GM21786 (cell line): Measurements from ENCODE around the gene GHITM.
"Not testable (repeated sequence)": the region's sequence is repeated elsewhere in the genome, so short reads cannot be mapped to it uniquely, and the experiment has no call there.

ENCODE experiments used
- ATAC-seq: cut with Tn5 transposase; IDR thresholded peaks from one replicate; pipeline ENCODE4 v1.9.1; 2021; ENCODE audit not compliant: unreplicated experiment

Gene GHITM

DNA sequence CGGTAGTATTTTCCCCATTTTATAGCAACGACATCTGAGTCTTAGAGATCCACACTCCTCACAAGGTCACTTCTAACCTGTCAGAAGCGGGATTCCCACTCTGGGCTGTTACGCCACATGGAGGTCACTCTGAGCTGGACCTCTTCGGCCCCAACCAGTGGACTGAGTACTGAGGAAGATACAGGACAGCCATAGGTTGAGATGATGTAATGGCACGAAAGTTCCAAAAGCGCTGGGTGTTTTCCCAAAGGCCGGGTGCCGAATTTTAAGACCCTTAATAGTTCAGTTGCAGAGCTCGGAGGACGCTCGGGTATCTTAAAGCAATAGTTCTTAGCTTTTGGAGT, 699 bp downstream of the GHITM start:
- ATAC-seq: peak; percentile 0

- ATAC-seq: no peak
Observed at GRCh38 chr10:84147347-84147746, 8.0 kb downstream of the GHITM start.

DNA sequence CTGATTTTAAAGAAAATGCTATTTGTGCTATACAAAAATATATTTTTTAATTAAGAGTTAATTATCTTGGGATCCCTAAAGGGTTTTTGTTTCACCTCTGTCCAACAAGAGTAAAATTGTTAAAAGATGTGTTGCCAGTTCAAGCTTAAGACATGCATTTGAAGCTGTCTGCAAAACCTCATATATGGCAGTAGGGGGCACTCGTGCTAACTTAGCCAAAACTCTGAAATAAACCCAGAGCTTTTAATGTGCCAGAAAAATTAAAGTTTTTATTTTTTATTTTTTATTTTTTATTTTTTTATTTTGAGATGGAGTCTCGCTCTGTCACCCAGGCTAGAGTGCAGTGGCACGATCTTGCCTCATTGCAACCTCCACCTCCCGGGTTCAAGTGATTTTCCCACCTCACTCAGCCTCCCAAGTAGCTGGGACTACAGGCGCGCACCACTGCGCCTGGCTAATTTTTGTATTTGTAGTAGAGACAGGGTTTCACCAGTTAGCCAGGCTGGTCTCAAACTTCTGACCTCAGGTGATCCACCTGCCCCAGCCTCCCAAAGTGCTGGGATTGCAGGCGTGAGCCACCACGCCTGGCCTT, 8.8 kb downstream of the GHITM start:
- ATAC-seq: peak; percentile 73

DNA sequence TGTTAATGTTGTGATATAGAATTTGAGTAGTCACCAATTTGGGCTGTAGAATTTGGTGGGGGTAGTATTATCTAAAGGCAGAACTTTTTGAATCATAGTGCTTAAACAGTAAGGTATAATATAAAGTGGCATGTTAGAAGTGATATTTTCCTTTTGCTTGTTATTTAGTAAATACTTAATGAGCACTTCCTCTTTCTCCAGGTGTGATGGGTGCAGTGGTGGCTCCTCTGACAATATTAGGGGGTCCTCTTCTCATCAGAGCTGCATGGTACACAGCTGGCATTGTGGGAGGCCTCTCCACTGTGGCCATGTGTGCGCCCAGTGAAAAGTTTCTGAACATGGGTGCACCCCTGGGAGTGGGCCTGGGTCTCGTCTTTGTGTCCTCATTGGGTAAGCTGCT, 10.5 kb downstream of the GHITM start:
- no peak for ATAC-seq

GRCh38 chr10:84152769-84153168, 13.5 kb downstream of the GHITM start:
- ATAC-seq: no peak

DNA sequence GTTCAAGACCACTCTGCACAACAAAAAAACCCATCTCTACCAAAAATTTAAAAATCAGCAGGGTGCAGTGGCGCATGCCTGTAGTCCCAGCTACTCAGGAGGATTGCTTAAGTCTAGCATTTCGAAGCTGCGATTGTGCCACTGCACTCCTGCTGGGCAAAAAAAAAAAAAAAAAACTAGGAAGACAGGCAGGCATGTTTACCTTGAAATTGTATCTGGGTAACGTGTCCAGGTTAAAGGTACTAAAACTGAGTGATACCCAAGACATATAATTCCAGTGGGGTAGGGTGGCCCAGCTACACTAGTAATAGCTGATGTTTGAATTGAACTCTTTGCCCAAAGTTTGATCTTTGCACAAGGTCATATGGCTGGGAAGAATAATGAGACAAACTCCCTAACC, 16.2 kb downstream of the GHITM start:
- no peak for ATAC-seq

DNA sequence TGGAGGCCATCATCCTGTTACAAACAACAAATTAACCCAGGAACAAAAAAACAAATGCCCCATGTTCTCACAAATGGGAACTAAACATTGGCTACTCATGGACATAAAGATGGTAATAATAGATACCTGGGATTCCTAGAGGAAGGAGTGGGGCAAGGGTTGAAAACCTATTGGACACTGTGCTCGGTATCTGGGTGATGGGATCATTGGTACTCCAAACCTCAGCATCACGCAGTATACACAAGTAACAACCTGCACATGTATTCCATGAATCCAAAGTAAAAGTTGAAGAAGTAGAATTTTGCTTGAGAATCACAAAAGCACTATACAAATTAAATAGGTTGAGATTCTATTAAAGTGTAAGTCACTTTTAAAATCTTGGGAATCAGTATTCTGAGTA, 16.7 kb downstream of the GHITM start:
- no peak for ATAC-seq

DNA sequence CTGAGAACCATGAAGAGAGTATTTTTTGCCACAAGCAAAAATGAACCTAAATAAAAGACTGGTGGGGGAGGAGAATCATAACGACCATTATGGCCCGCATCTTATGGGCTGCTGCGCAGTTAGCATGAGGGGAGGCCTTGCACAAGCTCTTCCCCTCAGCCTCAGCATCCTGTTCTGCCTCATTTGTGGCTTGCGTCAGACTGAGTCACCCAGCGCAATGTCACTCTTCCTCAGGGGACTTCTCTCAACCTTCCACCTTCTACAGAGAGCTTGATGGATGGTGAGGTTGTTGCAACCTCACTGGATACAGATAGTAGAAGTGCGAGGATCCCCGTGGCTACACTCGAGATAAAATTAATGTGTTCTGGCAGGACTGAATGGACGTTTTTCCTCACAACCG, 17.5 kb downstream of the GHITM start:
- ATAC-seq: peak; percentile 64

DNA sequence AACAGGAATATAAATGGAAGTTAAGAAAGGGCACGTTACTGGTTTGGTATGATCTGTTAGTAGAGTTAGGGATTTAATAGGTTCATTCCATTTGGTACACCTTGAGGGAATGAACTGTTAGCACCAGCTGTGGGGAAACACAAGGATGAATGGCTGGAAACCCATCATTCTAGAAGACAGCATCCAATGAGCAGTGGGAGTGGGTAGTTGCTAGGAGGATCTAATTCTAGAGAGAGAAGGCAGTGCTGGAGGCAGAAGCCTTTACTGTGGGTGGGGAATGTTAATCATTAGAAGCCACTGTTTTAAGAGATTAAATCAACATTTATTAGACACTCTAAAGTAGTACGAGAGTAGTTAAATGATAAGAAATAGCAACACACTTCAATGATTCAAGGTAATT, 18.8 kb downstream of the GHITM start:
- no peak for ATAC-seq

DNA sequence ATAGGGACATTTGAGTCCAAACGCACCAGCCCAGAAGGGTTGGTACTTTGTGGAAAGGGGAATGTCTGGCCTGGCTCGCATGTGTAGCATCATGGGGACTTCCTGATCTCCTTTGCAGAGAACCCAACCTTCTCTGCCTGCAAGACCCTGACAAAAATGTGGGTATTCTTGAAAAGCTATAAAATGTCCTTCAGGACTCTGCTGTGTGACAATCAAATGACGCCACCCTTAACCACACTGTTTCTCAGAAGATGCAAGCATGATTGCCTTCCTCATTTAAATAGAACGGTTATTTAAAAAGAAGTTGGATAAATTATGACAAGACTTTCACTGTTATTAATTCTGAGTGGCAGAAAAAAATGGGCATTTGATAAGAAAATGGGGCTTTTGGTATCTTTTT, 19.2 kb downstream of the GHITM start:
- ATAC-seq: no peak

DNA sequence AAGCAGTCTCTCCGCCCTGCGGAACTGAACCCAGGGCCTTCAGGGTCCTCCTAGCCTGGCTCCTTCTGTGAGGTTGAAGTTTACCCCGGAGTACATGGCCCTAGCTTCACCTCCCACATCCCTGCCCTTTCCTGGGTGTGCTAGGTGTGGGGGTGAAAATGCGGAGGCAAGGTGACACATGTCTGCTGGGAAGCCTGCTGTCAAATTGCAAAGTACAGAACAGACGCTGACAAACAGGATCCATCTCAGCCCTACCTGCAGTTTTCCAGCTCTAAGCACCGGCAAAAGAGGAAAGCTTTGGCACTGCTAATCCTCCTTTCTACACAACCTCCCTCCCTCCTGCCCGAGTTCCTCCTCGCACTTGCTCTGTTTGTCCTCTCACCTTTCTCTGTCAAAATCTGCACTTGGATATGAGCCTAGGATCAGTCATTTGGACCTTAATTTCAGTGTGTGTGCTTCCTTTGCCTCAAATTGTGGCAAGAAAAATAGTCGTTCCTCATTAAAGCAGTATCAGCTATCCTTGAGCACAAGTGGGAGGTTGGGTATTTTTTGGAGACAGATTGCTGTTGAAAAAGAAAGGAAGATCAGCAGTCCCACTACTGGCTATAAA, 19.9 kb downstream of the GHITM start:
- no peak for ATAC-seq

- ATAC-seq: no peak
Observed at GRCh38 chr10:84160663-84161362, 21.5 kb downstream of the GHITM start.

- no peak for ATAC-seq
Observed at GRCh38 chr10:84163996-84164395, 24.7 kb downstream of the GHITM start.

- no peak for ATAC-seq
Observed at GRCh38 chr10:84164442-84164841, 25.1 kb downstream of the GHITM start.

DNA sequence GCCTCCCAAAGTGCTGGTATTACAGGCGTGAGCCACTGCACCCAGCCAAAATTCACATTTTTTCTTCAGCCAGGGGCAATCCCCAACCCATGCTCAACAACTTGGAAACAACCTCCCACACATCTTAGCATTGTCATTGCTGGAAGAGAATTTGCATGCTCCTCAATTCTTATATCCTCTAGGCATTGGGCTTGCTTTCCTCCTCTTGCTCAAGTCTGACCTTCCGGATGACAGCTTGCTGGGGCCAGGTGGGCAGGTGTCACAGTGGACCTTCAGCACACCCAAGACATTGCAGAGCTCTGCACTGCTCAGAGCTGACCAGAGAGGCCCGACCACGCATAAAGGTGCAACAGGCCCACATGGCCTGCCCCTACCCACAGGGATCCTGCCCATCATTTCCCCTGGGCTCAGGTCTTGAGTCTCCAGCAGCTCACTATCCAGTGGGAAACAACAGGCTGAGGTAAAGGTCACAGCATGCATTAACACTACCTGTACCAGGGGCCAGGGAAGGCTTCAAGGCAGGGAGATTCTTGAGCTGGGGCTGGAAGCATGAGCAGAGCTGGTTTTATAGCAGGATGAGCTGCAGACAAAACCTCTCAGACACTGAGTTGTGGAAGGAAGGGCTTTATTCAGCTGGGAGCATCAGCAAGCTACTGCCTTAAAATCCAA, 27.4 kb downstream of the GHITM start:
- peak; percentile 49 for ATAC-seq

GRCh38 chr10:84167289-84167653, 28.0 kb downstream of the GHITM start:
- not testable (repeated sequence) for ATAC-seq

DNA sequence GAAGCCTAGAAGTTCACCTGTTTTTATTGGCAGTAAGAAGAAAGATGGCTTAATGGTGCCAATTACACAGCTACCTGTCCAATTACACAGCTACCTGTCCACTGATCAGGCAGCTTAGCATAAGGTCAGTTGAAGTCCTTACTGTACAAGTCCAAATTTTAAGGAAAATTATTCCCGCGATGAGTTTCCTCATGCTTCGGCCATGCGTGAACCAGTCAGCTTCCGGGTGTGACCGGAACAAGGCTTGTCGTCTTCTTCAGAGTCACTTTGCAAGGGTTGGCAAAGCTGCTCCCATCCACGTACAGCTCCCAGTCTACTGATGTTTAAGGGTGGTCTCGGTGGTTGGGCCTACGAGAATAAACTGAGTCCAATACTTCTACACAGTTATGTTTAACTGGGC, 29.1 kb downstream of the GHITM start:
- ATAC-seq: not testable (repeated sequence)

DNA sequence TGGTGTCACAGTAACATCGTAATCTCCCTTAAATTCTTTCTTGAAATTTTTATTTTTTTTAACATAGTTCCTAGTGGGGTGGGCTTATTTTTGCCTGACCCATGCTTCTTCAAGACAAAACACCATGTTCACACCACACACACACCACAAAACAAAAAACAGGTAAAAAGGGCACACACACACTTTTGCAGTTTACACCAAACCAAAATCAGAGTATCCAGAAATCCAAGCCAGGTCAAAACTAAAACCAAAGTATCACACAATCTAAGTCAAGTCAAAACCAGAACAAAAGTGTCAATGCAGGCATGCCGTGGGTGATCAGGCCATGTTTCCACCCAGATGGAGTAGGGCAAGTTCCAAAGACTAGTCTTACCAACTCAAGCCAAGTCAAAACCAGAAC, 31.9 kb downstream of the GHITM start:
- not testable (repeated sequence) for ATAC-seq

- peak; percentile 19 for ATAC-seq
Observed at GRCh38 chr10:84171700-84172466, 32.6 kb downstream of the GHITM start.

GRCh38 chr10:84172467-84173356, 33.4 kb downstream of the GHITM start:
- peak; percentile 45 for ATAC-seq
